Measurements from ENCODE around the gene MUS81. TPM values are rescaled to one million over a fixed set of nuclear protein-coding genes. Genes with fewer than 3 reads are reported as not detected.

MUS81 gene
- total and polyA plus RNA-seq, 2 of the 4 experiments (the other 2 are of a cell fraction): 23.7 to 47.9 TPM

- 75% methylated on average over 4 of the region's 14 CpGs; no CpG with 5 or more reads in 1 of the 2 experiments for WGBS, 2 experiments (ENCODE audit: extremely low coverage in 2 of 2, insufficient read length in 1 of 2)
- POLR2A ChIA-PET (ENCODE audit: unreplicated experiment): interaction anchor here (0.9 kb wide), 1 partner anchor 8 kb away, joined by 7 read pairs; the partner anchor contains the start of gene FIBP
- no peak for DNase-seq
These were observed 36.1 kb downstream of the MUS81 start for GRCh38 chr11:65896034-65896999.

More at GRCh38 chr11:65896034-65896999, 36.1 kb downstream of the MUS81 start:
- Histone ChIP-seq H3K18ac (ENCODE audit: low read depth, low read length) (peak overlapping the region; percentile 17; the same call in 1 of the 2 replicates), H3K27me3 (ENCODE audit: control insufficient read depth, insufficient read depth, low read length) (no peaks in the 10 kb centered on the region), H3K9me1 (ENCODE audit: insufficient read depth, low read length) (peaks cover 7% of the 10 kb centered on the region; the same call in 1 of the 2 replicates), H3K56ac (ENCODE audit: extremely low read depth, insufficient read depth, low read length) (peak overlapping the region; percentile 62; the same call in 1 of the 2 replicates), H3K14ac (replicated peaks; ENCODE audit: low read depth, low read length) (peak overlapping the region; percentile 97), H2AFZ (replicated peaks; ENCODE audit: low read length, poor library complexity) (peak overlapping the region; percentile 59), H3K23ac (ENCODE audit: low read depth, low read length) (peak overlapping the region; percentile 99), H2BK120ac (ENCODE audit: low read depth, low read length) (peak overlapping the region; percentile 58), H3K4me3 (ENCODE audit: insufficient read depth, low read depth, low read length) (peak overlapping the region; percentile 98; the same call in 1 of the 2 replicates), H3K27ac (ENCODE audit: insufficient read depth, low read length) (peak overlapping the region; percentile 28), H2AK9ac (replicated peaks; ENCODE audit: low read depth, low read length, poor library complexity) (peak overlapping the region; percentile 92), H4K20me1 (ENCODE audit: insufficient read depth, low read length) (peaks cover 83% of the 10 kb centered on the region), H2BK15ac (ENCODE audit: low read depth, low read length) (no peak overlapping the region), H3K4me2 (ENCODE audit: low read depth, low read length) (peak overlapping the region; percentile 69), H4K8ac (ENCODE audit: low read depth in 2 of 2, low read length in 2 of 2) (peak overlapping the region; percentile 84 to 93; a peak in 3 of 4 replicates), H3K9me3 (ENCODE audit: control insufficient read depth, insufficient read depth, low read length) (no peaks in the 10 kb centered on the region), H3K4me1 (ENCODE audit: control insufficient read depth, insufficient read depth, low read length) (peaks cover 35% of the 10 kb centered on the region), H2BK20ac (ENCODE audit: low read depth, low read length) (no peak overlapping the region), H4K5ac (ENCODE audit: low read depth, low read length) (peak overlapping the region; percentile 14), H3K79me1 (ENCODE audit: low read depth in 1 of 2, low read length in 2 of 2) (peaks cover 8 to 30% of the 10 kb centered on the region in 2 experiments), H3K9ac (ENCODE audit: low read depth, low read length) (peak overlapping the region; percentile 54; the same call in 1 of the 2 replicates), H3K36me3 (ENCODE audit: control insufficient read depth, insufficient read depth, low read length) (peaks cover 46% of the 10 kb centered on the region), H2AK5ac (ENCODE audit: low read depth, low read length) (peak overlapping the region; percentile 45), H2BK5ac (ENCODE audit: low read depth, low read length, poor library complexity, severe bottlenecking) (peak overlapping the region; percentile 72), H3K4ac (ENCODE audit: low read depth, low read length) (peak overlapping the region; percentile 93), H4K91ac (ENCODE audit: insufficient read depth, low read depth, low read length) (peak overlapping the region; percentile 24)
- CTCF ChIA-PET: interaction anchor here (1.2 kb wide), 1 partner anchor 126 kb away, joined by 4 read pairs; no protein-coding TSS in a partner anchor
- no peak for ATAC-seq (ENCODE audit: low read depth)
- dilution Hi-C loops (cut with HindIII; ENCODE audit: low sequenced_read_pairs, unreplicated experiment) (no loop called here), intact Hi-C loops (cut with micrococcal nuclease) (no loop called here), in situ Hi-C loops (cut with MboI; ENCODE audit: low sequenced_read_pairs) (no loop called here)
- TF ChIP-seq RCOR1 (IDR thresholded peaks at IDR 0.05; ENCODE audit: insufficient replicate concordance, low read length) (no peak), POLR2A (IDR thresholded peaks at IDR 0.05; ENCODE audit: low read depth, low read length) (peak; percentile 17; the same call in 1 of the 2 replicates), RAD21 (IDR thresholded peaks at IDR 0.05; ENCODE audit: low read length) (no peak)
- TF ChIP-seq, protein P1, sequence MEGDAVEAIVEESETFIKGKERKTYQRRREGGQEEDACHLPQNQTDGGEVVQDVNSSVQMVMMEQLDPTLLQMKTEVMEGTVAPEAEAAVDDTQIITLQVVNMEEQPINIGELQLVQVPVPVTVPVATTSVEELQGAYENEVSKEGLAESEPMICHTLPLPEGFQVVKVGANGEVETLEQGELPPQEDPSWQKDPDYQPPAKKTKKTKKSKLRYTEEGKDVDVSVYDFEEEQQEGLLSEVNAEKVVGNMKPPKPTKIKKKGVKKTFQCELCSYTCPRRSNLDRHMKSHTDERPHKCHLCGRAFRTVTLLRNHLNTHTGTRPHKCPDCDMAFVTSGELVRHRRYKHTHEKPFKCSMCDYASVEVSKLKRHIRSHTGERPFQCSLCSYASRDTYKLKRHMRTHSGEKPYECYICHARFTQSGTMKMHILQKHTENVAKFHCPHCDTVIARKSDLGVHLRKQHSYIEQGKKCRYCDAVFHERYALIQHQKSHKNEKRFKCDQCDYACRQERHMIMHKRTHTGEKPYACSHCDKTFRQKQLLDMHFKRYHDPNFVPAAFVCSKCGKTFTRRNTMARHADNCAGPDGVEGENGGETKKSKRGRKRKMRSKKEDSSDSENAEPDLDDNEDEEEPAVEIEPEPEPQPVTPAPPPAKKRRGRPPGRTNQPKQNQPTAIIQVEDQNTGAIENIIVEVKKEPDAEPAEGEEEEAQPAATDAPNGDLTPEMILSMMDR (conservative IDR thresholded peaks at IDR 0.05; ENCODE audit: low read depth, low read length): no peak
- BruUV-seq (replicated peaks): no TSS peak

Measured in IMR-90 (cell line).